Body of pancreas (tissue), 4 donors: ENCODE data around the gene NRP1. TPM values are rescaled to one million over a fixed set of nuclear protein-coding genes. Genes with fewer than 3 reads are reported as not detected.

Experiments
- ATAC-seq: fragments of 150-250 bp; one replicate; pipeline ENCODE4 v1.9.1; 2016
- DNase-seq, 4 donors: peaks; one replicate each; pipeline ENCODE4 v3.0.0-alpha.2; 2019
- H3K27ac ChIP-seq, 4 donors: fragments of 200-600 bp; sonication (generic); 1 replicate in 3 of 4; 2 replicates in 1 of 4; pipeline versions ENCODE4 v1.5.1 to v1.6.1; 2016 to 2019; ENCODE audit warnings: mild to moderate bottlenecking in 1 of 4, mixed read lengths in 1 of 4, moderate library complexity in 1 of 4
- H3K27me3 ChIP-seq, 2 donors: fragments of 200-600 bp; sonication (generic); one replicate each; pipeline ENCODE4 v1.6.0; 2016; ENCODE audit warnings: mild to moderate bottlenecking in 1 of 2
- H3K36me3 ChIP-seq, 2 donors: fragments of 200-600 bp; sonication (generic); replicated peaks in 1 of 2; 2 replicates each; pipeline ENCODE4 v1.5.1; 2016; ENCODE audit warnings: low read depth in 2 of 2; ENCODE audit not compliant: insufficient read depth in 1 of 2
- H3K4me1 ChIP-seq: fragments of 200-600 bp; sonication (generic); one replicate; pipeline ENCODE4 v1.6.0; 2016
- H3K4me3 ChIP-seq, 2 donors: fragments of 200-600 bp; sonication (generic); 1 replicate in 1 of 2; 2 replicates in 1 of 2; pipeline ENCODE4 v1.5.1; 2016 to 2019
- H3K9me3 ChIP-seq, 3 donors: fragments of 200-600 bp; sonication (generic); 1 replicate in 2 of 3; 2 replicates in 1 of 3; pipeline ENCODE4 v1.5.1; 2016
- POLR2A ChIP-seq, 3 donors: fragments of 450-650 bp; IDR thresholded peaks; one replicate each; pipeline ENCODE4 v1.6.1; 2016; ENCODE audit warnings: antibody characterized with exemption in 3 of 3, mild to moderate bottlenecking in 2 of 3
- WGBS, 2 donors: methylation state at CpG; one replicate each; pipeline ENCODE4 v1.1.5; 2017; 5-methylcytosine and 5-hydroxymethylcytosine counted together
- intact Hi-C: fragments of 100-400 bp; cut with DNase I; formaldehyde crosslinking; loops from one replicate; pipeline ENCODE4 v1.15.1; 2023
- total RNA-seq, 2 donors: library from RNA; depleted of rRNA; stranded (reverse); fragments of >200 nt; gene quantifications; one replicate each; pipeline ENCODE4 v1.1.0, GENCODE V29; 2016
- TF ChIP-seq, protein P1 (sequence below), 7 experiments: fragments of 450-650 bp in 4 of 7; fragments of 200-600 bp in 3 of 7; sonication (generic) in 3 of 7; IDR thresholded peaks; one replicate each; pipeline ENCODE4 v1.5.1; 2016 to 2019; ENCODE audit warnings: antibody characterized with exemption in 7 of 7

Gene NRP1
- total RNA-seq, 2 donors from 2014 or later, result 37.6 to 62.6 TPM

DNA sequence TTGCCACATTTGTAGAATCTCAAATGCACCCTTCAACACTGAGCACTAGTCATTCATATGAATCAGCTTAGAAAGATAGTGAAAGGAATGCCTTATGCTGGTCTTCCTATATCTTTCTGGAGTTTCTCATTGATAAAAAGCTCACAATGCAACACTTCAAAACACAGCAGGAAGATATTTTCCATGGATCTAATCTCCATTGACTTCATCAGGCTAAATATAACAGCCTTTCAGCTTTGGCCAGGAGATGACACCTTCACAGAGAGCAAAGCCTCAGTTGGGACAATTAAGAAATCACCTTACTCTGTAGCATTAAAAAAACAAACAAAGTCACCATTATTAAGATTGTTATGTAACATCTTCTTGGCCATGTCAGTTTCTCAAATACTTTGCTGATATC is 6.7 kb downstream of the NRP1 start:
- H3K27me3 ChIP-seq, result no peaks in the 10 kb centered on the region
- no peak overlapping the region for H3K4me3 ChIP-seq
- no peaks in the 10 kb centered on the region for H3K9me3 ChIP-seq
- intact Hi-C loops, result no loop called here
- ATAC-seq, result no peak
- TF ChIP-seq, protein P1, sequence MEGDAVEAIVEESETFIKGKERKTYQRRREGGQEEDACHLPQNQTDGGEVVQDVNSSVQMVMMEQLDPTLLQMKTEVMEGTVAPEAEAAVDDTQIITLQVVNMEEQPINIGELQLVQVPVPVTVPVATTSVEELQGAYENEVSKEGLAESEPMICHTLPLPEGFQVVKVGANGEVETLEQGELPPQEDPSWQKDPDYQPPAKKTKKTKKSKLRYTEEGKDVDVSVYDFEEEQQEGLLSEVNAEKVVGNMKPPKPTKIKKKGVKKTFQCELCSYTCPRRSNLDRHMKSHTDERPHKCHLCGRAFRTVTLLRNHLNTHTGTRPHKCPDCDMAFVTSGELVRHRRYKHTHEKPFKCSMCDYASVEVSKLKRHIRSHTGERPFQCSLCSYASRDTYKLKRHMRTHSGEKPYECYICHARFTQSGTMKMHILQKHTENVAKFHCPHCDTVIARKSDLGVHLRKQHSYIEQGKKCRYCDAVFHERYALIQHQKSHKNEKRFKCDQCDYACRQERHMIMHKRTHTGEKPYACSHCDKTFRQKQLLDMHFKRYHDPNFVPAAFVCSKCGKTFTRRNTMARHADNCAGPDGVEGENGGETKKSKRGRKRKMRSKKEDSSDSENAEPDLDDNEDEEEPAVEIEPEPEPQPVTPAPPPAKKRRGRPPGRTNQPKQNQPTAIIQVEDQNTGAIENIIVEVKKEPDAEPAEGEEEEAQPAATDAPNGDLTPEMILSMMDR (IDR thresholded peaks at IDR 0.05), result peak in 4 of 7 experiments; percentile 4 to 26 (median 17)
- no peak for TF ChIP-seq POLR2A (IDR thresholded peaks at IDR 0.05)
- no peak overlapping the region for H3K27ac ChIP-seq
- peaks cover 19% of the 10 kb centered on the region for H3K4me1 ChIP-seq
- no peak for DNase-seq
- H3K36me3 ChIP-seq, result no peaks in the 10 kb centered on the region

DNA sequence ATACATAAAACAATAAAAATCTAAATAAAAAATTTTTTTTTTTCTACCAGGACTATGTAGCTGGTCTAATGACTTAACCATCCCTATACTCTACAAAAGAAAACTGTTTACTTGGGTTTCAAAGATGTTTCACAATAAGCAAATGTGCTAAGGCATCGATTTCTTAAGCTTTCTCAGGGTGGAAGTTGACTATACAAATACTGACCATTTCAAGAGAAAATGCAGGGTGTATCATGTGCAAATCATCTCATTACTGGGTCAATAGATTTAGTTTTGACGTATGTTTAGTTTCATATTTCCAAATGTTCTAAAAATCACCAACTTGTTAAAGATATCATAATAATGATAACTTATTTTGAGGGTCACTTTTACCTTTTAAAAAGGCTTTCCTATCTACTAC is 7.5 kb downstream of the NRP1 start:
- TF ChIP-seq, protein P1 (IDR thresholded peaks at IDR 0.05), result no peak
- no peak for TF ChIP-seq POLR2A (IDR thresholded peaks at IDR 0.05)
- H3K9me3 ChIP-seq, result no peaks in the 10 kb centered on the region
- no peak overlapping the region for H3K4me3 ChIP-seq
- H3K27ac ChIP-seq, result no peak overlapping the region
- no peaks in the 10 kb centered on the region for H3K36me3 ChIP-seq
- intact Hi-C loops, result no loop called here
- no peak for ATAC-seq
- WGBS, 2 donors, result 35 to 36% methylated on average over 2 of the region's 2 CpGs
- no peaks in the 10 kb centered on the region for H3K27me3 ChIP-seq
- DNase-seq, result no peak
- peaks cover 19% of the 10 kb centered on the region for H3K4me1 ChIP-seq

DNA sequence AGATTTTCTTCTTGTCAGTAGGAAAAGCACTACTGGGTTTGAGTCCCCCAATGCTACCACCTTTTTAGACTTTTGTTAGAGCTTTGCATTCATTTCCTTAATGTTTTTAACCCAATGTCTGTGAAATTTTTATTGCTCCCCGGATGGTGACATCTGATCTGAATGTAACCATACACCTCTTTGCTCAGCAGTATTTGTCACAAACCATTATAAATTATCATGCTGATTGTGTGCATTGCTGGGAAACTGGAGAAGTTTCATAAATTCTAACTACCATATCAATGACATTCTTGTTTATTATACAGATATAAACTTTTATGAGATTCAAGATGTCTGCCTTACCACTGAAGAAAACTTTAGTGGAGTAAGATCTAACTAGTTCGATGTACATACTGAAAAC is 8.5 kb downstream of the NRP1 start:
- TF ChIP-seq, protein P1 (IDR thresholded peaks at IDR 0.05), result no peak
- TF ChIP-seq POLR2A (IDR thresholded peaks at IDR 0.05), result no peak
- Histone ChIP-seq H3K9me3 (no peaks in the 10 kb centered on the region), H3K27ac (no peak overlapping the region), H3K4me3 (no peak overlapping the region), H3K36me3 (no peaks in the 10 kb centered on the region), H3K27me3 (no peaks in the 10 kb centered on the region), H3K4me1 (peaks cover 15% of the 10 kb centered on the region)
- intact Hi-C loops, result no loop called here
- DNase-seq, result no peak
- ATAC-seq, result no peak
- 53 to 54% methylated on average over 2 of the region's 2 CpGs for WGBS, 2 donors

DNA sequence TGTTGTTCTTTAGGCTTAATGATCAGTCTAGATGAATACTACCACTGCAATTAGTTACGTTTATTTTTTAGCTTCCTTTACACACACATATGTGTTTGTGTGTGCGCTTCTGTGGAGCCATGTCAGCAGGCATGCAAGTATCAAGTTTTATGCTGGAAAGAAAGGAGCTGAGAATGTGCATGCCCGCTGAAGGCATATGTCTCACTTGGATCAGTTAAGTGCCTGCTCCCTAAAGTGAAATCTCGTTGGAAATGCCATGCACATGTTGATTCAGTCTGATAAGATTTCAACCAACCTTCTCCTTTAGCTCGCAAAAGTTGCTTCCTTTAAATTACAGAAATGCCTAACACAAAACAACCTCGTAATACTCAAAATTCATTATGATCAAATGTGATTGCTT is 10.7 kb downstream of the NRP1 start:
- no peaks in the 10 kb centered on the region for H3K4me1 ChIP-seq
- no peaks in the 10 kb centered on the region for H3K36me3 ChIP-seq
- no peak for TF ChIP-seq POLR2A (IDR thresholded peaks at IDR 0.05)
- TF ChIP-seq, protein P1 (IDR thresholded peaks at IDR 0.05), result no peak
- no peak for ATAC-seq
- no peak for DNase-seq
- 68 to 69% methylated on average over 6 of the region's 6 CpGs for WGBS, 2 donors
- H3K27me3 ChIP-seq, result no peaks in the 10 kb centered on the region
- intact Hi-C loops, result no loop called here
- H3K4me3 ChIP-seq, result no peak overlapping the region
- no peak overlapping the region for H3K27ac ChIP-seq
- H3K9me3 ChIP-seq, result no peaks in the 10 kb centered on the region

DNA sequence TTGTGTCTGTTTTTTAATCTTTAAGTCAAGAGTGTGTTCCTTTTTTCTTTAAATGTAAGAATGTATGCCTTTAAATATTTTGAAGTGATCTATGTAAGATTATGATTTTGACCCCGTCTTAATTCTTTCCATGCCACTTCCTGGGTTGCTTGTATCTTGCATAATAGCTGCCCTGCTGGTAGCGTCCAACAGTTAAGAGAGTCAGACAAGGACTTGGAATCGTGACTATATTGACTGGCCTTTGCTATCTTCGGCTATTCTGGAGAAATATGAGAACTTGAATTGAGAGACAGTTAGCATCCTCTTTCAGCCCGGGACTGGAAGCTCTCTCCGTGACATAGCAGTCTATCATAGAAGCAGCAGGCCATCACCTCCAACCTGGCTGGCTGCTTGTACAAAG is 13.0 kb downstream of the NRP1 start:
- Histone ChIP-seq H3K4me3 (no peak overlapping the region), H3K36me3 (no peaks in the 10 kb centered on the region), H3K9me3 (no peaks in the 10 kb centered on the region), H3K27me3 (no peaks in the 10 kb centered on the region), H3K4me1 (no peaks in the 10 kb centered on the region), H3K27ac (no peak overlapping the region)
- ATAC-seq (no peak), DNase-seq (no peak)
- TF ChIP-seq, protein P1 (IDR thresholded peaks at IDR 0.05), result no peak
- TF ChIP-seq POLR2A (IDR thresholded peaks at IDR 0.05), result no peak
- WGBS, 2 donors, result 51 to 58% methylated on average over 6 of the region's 6 CpGs
- intact Hi-C loops, result no loop called here
